ENCODE measurements around the gene MTMR10.

MTMR10 gene

DNA sequence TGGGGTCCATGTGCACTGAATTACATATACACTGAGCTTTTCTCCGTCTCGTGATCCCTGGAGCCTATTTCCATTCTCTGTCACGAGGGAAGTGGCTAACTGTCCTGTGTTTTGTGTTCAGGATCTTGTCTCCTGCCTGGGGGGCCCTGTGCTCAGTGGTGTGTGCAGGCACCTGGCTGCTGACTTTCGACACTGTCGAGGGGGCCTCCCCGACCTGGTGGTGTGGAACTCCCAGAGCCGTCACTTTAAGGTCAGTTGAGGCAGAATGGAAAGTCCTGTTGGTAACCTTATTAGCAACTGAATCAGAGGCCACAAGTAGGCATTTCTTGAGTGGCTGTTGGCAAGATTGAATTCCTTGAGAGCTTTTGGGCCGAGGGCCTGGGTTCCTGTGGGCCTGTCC is 61.0 kb downstream of the MTMR10 start:
- Histone ChIP-seq H3K23ac (ENCODE audit: low read length in 2 of 2) (no peak overlapping the region), H3K14ac (ENCODE audit: low read length in 2 of 2) (no peak overlapping the region), H4K91ac (ENCODE audit: low read length) (no peak overlapping the region)

DNA sequence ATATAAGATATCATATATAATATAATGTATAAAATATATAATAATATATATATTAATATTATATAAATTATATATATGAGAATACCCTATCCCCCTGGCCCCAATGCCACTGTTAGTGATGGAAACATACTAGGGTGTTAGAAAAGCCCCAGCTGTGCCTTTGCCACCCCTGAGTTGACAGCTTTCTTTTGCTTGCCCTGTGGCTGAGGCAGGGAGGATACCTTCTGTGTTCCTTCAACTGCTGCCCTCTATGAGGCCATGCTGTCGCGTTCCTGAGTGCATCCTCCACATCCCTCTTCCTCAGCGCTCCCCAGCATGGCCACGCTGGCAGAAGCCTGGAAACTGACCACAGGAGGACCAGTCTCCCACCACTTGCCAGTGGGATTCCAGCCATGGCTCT is 61.4 kb downstream of the MTMR10 start:
- H2BK120ac ChIP-seq (ENCODE audit: low read depth, low read length): no peak overlapping the region
- no peak overlapping the region for H3K4me3 ChIP-seq (ENCODE audit: insufficient read depth in 1 of 2, low read depth in 1 of 2, low read length in 2 of 2)
- no peak overlapping the region for H3K23ac ChIP-seq (ENCODE audit: low read length in 2 of 2)
- H3K14ac ChIP-seq (ENCODE audit: low read length in 2 of 2): no peak overlapping the region
- no peak overlapping the region for H3K18ac ChIP-seq (ENCODE audit: low read depth in 1 of 2, low read length in 2 of 2)
- no peak overlapping the region for H2BK15ac ChIP-seq (ENCODE audit: low read depth, poor library complexity, severe bottlenecking)
- no peaks in the 10 kb centered on the region for H3K27me3 ChIP-seq (ENCODE audit: control insufficient read depth in 1 of 2, insufficient read depth in 1 of 2, low read length in 2 of 2)
- H3K4me2 ChIP-seq (ENCODE audit: low read length, poor library complexity, severe bottlenecking): no peak overlapping the region
- H2AFZ ChIP-seq (ENCODE audit: low read depth, low read length): no peak overlapping the region
- 99% methylated on average over 4 of the region's 4 CpGs for WGBS
- H3K79me1 ChIP-seq (replicated peaks; ENCODE audit: low read length, poor library complexity, severe bottlenecking): peaks cover 8% of the 10 kb centered on the region
- H2BK5ac ChIP-seq (ENCODE audit: low read depth, low read length, poor library complexity, severe bottlenecking): no peak overlapping the region
- no peak overlapping the region for H2AK5ac ChIP-seq (ENCODE audit: low read length, severe bottlenecking)
- no peak overlapping the region for H3K9ac ChIP-seq (ENCODE audit: low read length)
- DNase-seq: no peak
- H3K36me3 ChIP-seq (ENCODE audit: control insufficient read depth in 1 of 2, insufficient read depth in 2 of 2, low read depth in 1 of 2, low read length in 2 of 2): peaks cover 48 to 64% of the 10 kb centered on the region in 2 experiments
- no peak overlapping the region for H4K91ac ChIP-seq (ENCODE audit: low read length)
- H3K9me3 ChIP-seq (ENCODE audit: control insufficient read depth, low read length): no peaks in the 10 kb centered on the region
- no peak overlapping the region for H3K27ac ChIP-seq (ENCODE audit: low read length, poor library complexity, severe bottlenecking)
- no peak overlapping the region for H4K8ac ChIP-seq (ENCODE audit: low read length)
- H3K4ac ChIP-seq (ENCODE audit: low read depth in 1 of 2, low read length in 2 of 2): no peak overlapping the region
- H2BK12ac ChIP-seq (ENCODE audit: low read length in 2 of 2): no peak overlapping the region
- H3K4me1 ChIP-seq (ENCODE audit: control insufficient read depth, insufficient read depth, low read depth, low read length): peaks cover 21% of the 10 kb centered on the region

More for the DNA sequence above, 61.0 kb downstream of the MTMR10 start:
- WGBS: 98% methylated on average over 8 of the region's 8 CpGs
- Histone ChIP-seq H3K79me1 (replicated peaks; ENCODE audit: low read length, poor library complexity, severe bottlenecking) (peaks cover 9% of the 10 kb centered on the region), H2BK15ac (ENCODE audit: low read depth, poor library complexity, severe bottlenecking) (no peak overlapping the region), H2BK120ac (ENCODE audit: low read depth, low read length) (no peak overlapping the region), H2AFZ (ENCODE audit: low read depth, low read length) (no peak overlapping the region), H3K4me2 (ENCODE audit: low read length, poor library complexity, severe bottlenecking) (no peak overlapping the region), H2BK5ac (ENCODE audit: low read depth, low read length, poor library complexity, severe bottlenecking) (no peak overlapping the region), H4K8ac (ENCODE audit: low read length) (no peak overlapping the region), H3K27me3 (ENCODE audit: control insufficient read depth in 1 of 2, insufficient read depth in 1 of 2, low read length in 2 of 2) (no peaks in the 10 kb centered on the region), H3K18ac (ENCODE audit: low read depth in 1 of 2, low read length in 2 of 2) (no peak overlapping the region), H3K4me3 (ENCODE audit: insufficient read depth in 1 of 2, low read depth in 1 of 2, low read length in 2 of 2) (no peak overlapping the region), H2AK5ac (ENCODE audit: low read length, severe bottlenecking) (no peak overlapping the region), H3K4ac (ENCODE audit: low read depth in 1 of 2, low read length in 2 of 2) (no peak overlapping the region), H3K9ac (ENCODE audit: low read length) (no peak overlapping the region), H2BK12ac (ENCODE audit: low read length in 2 of 2) (no peak overlapping the region), H3K36me3 (ENCODE audit: control insufficient read depth in 1 of 2, insufficient read depth in 2 of 2, low read depth in 1 of 2, low read length in 2 of 2) (peaks cover 45 to 64% of the 10 kb centered on the region in 2 experiments), H3K4me1 (ENCODE audit: control insufficient read depth, insufficient read depth, low read depth, low read length) (peaks cover 17% of the 10 kb centered on the region), H3K9me3 (ENCODE audit: control insufficient read depth, low read length) (no peaks in the 10 kb centered on the region), H3K27ac (ENCODE audit: low read length, poor library complexity, severe bottlenecking) (no peak overlapping the region)
- no peak for DNase-seq

DNA sequence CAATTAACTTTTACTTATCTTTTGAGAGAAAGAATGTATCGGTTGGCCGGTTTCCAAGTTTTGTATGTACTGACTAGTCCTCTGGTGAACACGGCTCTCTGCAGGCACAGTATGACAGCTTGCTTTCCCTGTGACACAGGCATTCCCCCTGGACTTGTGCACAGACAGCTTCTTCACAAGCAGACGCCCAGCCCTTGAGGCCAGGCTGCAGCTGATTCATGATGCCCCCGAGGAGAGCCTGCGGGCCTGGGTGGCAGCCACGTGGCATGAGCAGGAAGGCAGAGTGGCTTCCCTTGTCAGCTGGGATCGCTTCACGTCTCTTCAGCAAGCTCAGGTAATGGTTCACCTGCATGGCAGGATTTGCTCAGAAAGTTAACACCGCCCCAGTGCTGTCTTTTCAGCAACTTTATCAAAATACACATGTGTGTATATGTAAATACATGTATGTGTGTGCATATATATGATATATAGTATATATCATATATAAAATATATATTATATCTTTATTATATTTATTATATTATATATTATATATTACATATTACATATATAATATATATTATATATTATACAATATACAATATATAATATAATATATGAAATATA is 62.3 kb downstream of the MTMR10 start:
- H2AK5ac ChIP-seq (ENCODE audit: low read length, severe bottlenecking): no peak overlapping the region
- no peak overlapping the region for H3K27ac ChIP-seq (ENCODE audit: low read length, poor library complexity, severe bottlenecking)
- no peak overlapping the region for H3K18ac ChIP-seq (ENCODE audit: low read depth in 1 of 2, low read length in 2 of 2)
- H4K91ac ChIP-seq (ENCODE audit: low read length): no peak overlapping the region
- no peak for DNase-seq
- H2BK15ac ChIP-seq (ENCODE audit: low read depth, poor library complexity, severe bottlenecking): no peak overlapping the region
- no peak overlapping the region for H3K23ac ChIP-seq (ENCODE audit: low read length in 2 of 2)
- H3K14ac ChIP-seq (ENCODE audit: low read length in 2 of 2): no peak overlapping the region
- peaks cover 5% of the 10 kb centered on the region for H3K79me1 ChIP-seq (replicated peaks; ENCODE audit: low read length, poor library complexity, severe bottlenecking)
- H2BK120ac ChIP-seq (ENCODE audit: low read depth, low read length): no peak overlapping the region
- 94% methylated on average over 9 of the region's 10 CpGs for WGBS
- H2AFZ ChIP-seq (ENCODE audit: low read depth, low read length): no peak overlapping the region
- H3K4ac ChIP-seq (ENCODE audit: low read depth in 1 of 2, low read length in 2 of 2): no peak overlapping the region
- no peak overlapping the region for H2BK12ac ChIP-seq (ENCODE audit: low read length in 2 of 2)
- H3K9ac ChIP-seq (ENCODE audit: low read length): no peak overlapping the region
- no peak overlapping the region for H3K4me3 ChIP-seq (ENCODE audit: insufficient read depth in 1 of 2, low read depth in 1 of 2, low read length in 2 of 2)
- H3K4me2 ChIP-seq (ENCODE audit: low read length, poor library complexity, severe bottlenecking): no peak overlapping the region
- no peak overlapping the region for H4K8ac ChIP-seq (ENCODE audit: low read length)
- H2BK5ac ChIP-seq (ENCODE audit: low read depth, low read length, poor library complexity, severe bottlenecking): no peak overlapping the region
- peaks cover 51 to 66% of the 10 kb centered on the region in 2 experiments for H3K36me3 ChIP-seq (ENCODE audit: control insufficient read depth in 1 of 2, insufficient read depth in 2 of 2, low read depth in 1 of 2, low read length in 2 of 2)
- H3K9me3 ChIP-seq (ENCODE audit: control insufficient read depth, low read length): no peaks in the 10 kb centered on the region
- H3K4me1 ChIP-seq (ENCODE audit: control insufficient read depth, insufficient read depth, low read depth, low read length): peaks cover 26% of the 10 kb centered on the region
- H3K27me3 ChIP-seq (ENCODE audit: control insufficient read depth in 1 of 2, insufficient read depth in 1 of 2, low read length in 2 of 2): no peaks in the 10 kb centered on the region

DNA sequence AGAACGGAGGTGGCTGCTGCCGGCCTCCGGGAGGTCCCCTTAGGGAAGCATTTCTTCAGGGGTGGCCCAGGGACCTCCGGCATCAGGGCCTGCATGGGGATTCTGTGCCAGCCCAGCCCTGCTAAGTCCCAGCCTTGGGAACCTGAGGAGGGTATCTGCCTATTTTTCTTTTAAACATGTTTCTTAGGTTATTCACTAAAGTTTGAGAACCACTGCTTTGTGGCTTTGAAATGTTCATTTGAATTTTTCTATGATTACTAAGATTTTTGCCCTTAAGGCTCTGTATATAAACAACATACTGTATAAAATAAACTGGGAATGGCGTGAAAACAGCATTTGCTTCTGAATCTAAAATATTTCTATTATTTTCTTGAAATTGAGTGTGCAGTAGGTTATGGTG is 63.4 kb downstream of the MTMR10 start:
- no peak overlapping the region for H4K8ac ChIP-seq (ENCODE audit: low read length)
- H3K27me3 ChIP-seq (ENCODE audit: control insufficient read depth in 1 of 2, insufficient read depth in 1 of 2, low read length in 2 of 2): no peaks in the 10 kb centered on the region
- H2AK5ac ChIP-seq (ENCODE audit: low read length, severe bottlenecking): no peak overlapping the region
- H2BK12ac ChIP-seq (ENCODE audit: low read length in 2 of 2): no peak overlapping the region
- H2BK5ac ChIP-seq (ENCODE audit: low read depth, low read length, poor library complexity, severe bottlenecking): no peak overlapping the region
- no peak overlapping the region for H3K18ac ChIP-seq (ENCODE audit: low read depth in 1 of 2, low read length in 2 of 2)
- no peak overlapping the region for H3K27ac ChIP-seq (ENCODE audit: low read length, poor library complexity, severe bottlenecking)
- H2AFZ ChIP-seq (ENCODE audit: low read depth, low read length): no peak overlapping the region
- peaks cover 32% of the 10 kb centered on the region for H3K4me1 ChIP-seq (ENCODE audit: control insufficient read depth, insufficient read depth, low read depth, low read length)
- H3K36me3 ChIP-seq (ENCODE audit: control insufficient read depth in 1 of 2, insufficient read depth in 2 of 2, low read depth in 1 of 2, low read length in 2 of 2): peaks cover 51 to 77% of the 10 kb centered on the region in 2 experiments
- no peak overlapping the region for H2BK120ac ChIP-seq (ENCODE audit: low read depth, low read length)
- H4K91ac ChIP-seq (ENCODE audit: low read length): no peak overlapping the region
- H2BK15ac ChIP-seq (ENCODE audit: low read depth, poor library complexity, severe bottlenecking): no peak overlapping the region
- H3K79me1 ChIP-seq (replicated peaks; ENCODE audit: low read length, poor library complexity, severe bottlenecking): peaks cover 5% of the 10 kb centered on the region
- no peak overlapping the region for H3K4ac ChIP-seq (ENCODE audit: low read depth in 1 of 2, low read length in 2 of 2)
- H3K9ac ChIP-seq (ENCODE audit: low read length): no peak overlapping the region
- H3K23ac ChIP-seq (ENCODE audit: low read length in 2 of 2): no peak overlapping the region
- 97% methylated on average over 4 of the region's 5 CpGs for WGBS
- H3K4me3 ChIP-seq (ENCODE audit: insufficient read depth in 1 of 2, low read depth in 1 of 2, low read length in 2 of 2): no peak overlapping the region
- no peak for DNase-seq
- H3K4me2 ChIP-seq (ENCODE audit: low read length, poor library complexity, severe bottlenecking): no peak overlapping the region
- H3K9me3 ChIP-seq (ENCODE audit: control insufficient read depth, low read length): no peaks in the 10 kb centered on the region
- no peak overlapping the region for H3K14ac ChIP-seq (ENCODE audit: low read length in 2 of 2)
